Astrocyte (in vitro differentiated cells and primary cell): ENCODE data around the gene FAM98C.

Experiments used
- EZH2 ChIP-seq: IDR thresholded peaks from 2 replicates; pipeline ENCODE4 v1.6.1; 2012; ENCODE audit warnings: mild to moderate bottlenecking, low read length, inconsistent platforms; ENCODE audit not compliant: insufficient read depth
- TF ChIP-seq, protein P1 (sequence below): IDR thresholded peaks from 2 replicates; pipeline ENCODE4 v1.5.1; 2011; ENCODE audit warnings: low read depth, mild to moderate bottlenecking, inconsistent platforms, low read length, moderate library complexity; ENCODE audit not compliant: insufficient read depth

DNA sequence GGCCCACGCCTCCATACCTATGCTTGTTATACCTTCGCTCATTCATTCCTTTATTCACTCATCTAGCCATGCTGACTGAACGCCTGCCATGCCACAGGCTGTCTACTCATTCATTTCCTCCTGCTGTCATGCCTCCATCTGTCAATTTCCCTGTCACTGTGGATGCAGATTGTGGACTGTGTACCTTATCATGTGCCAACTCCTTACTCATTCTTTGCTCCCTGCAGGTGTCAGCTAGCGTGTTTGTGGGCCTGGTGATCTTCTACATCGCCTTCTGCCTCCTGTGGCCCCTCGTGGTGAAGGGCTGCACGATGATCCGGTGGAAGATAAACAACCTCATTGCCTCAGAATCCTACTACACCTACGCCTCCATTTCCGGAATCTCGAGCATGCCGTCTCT is 32.6 kb upstream of the FAM98C start:
- TF ChIP-seq, protein P1, sequence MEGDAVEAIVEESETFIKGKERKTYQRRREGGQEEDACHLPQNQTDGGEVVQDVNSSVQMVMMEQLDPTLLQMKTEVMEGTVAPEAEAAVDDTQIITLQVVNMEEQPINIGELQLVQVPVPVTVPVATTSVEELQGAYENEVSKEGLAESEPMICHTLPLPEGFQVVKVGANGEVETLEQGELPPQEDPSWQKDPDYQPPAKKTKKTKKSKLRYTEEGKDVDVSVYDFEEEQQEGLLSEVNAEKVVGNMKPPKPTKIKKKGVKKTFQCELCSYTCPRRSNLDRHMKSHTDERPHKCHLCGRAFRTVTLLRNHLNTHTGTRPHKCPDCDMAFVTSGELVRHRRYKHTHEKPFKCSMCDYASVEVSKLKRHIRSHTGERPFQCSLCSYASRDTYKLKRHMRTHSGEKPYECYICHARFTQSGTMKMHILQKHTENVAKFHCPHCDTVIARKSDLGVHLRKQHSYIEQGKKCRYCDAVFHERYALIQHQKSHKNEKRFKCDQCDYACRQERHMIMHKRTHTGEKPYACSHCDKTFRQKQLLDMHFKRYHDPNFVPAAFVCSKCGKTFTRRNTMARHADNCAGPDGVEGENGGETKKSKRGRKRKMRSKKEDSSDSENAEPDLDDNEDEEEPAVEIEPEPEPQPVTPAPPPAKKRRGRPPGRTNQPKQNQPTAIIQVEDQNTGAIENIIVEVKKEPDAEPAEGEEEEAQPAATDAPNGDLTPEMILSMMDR: no peak
- no peak for TF ChIP-seq EZH2
